HepG2 (cell line): ENCODE data around the gene ST14.

Experiments
- CTCF ChIP-seq: sonication (generic); formaldehyde crosslinking; IDR thresholded peaks from 2 replicates; pipeline ENCODE4 v1.5.0; 2020; ENCODE audit warnings: mild to moderate bottlenecking, missing genetic modification reagents, moderate library complexity
- EZH2 ChIP-seq: conservative IDR thresholded peaks from 2 replicates; pipeline ENCODE4 v1.6.1; 2012; ENCODE audit warnings: mild to moderate bottlenecking, low read depth, low read length, moderate library complexity
- FOXA1 ChIP-seq, 2 experiments: fragments of 450-650 bp in 1 of 2; sonication (generic) in 1 of 2; formaldehyde crosslinking in 1 of 2; IDR thresholded peaks; 2 replicates each; pipeline versions ENCODE4 v1.4.0 to v1.6.1; 2016 to 2020; ENCODE audit warnings: missing genetic modification reagents in 1 of 2
- RELA ChIP-seq: sonication (generic); formaldehyde crosslinking; IDR thresholded peaks from 2 replicates; pipeline ENCODE4 v1.4.0; 2020; ENCODE audit warnings: missing genetic modification reagents
- TCF7 ChIP-seq: sonication (generic); IDR thresholded peaks from 2 replicates; pipeline ENCODE4 v1.6.1; 2016; ENCODE audit warnings: antibody characterized with exemption, low read depth
- WIZ ChIP-seq: sonication (generic); formaldehyde crosslinking; IDR thresholded peaks from 2 replicates; pipeline ENCODE4 v1.5.1; 2020; ENCODE audit warnings: mild to moderate bottlenecking, missing genetic modification reagents
- ZBTB49 ChIP-seq: sonication (generic); formaldehyde crosslinking; IDR thresholded peaks from 2 replicates; pipeline ENCODE4 v1.4.0; 2020; ENCODE audit warnings: missing genetic modification reagents, borderline replicate concordance
- ZMYM4 ChIP-seq: sonication (generic); formaldehyde crosslinking; IDR thresholded peaks from 2 replicates; pipeline ENCODE4 v1.8.1; 2023; ENCODE audit warnings: mild to moderate bottlenecking, missing genetic modification reagents
- ZSCAN29 ChIP-seq: sonication (generic); formaldehyde crosslinking; conservative IDR thresholded peaks from 2 replicates; pipeline ENCODE4 v1.4.0; 2020; ENCODE audit warnings: mild to moderate bottlenecking, missing genetic modification reagents

GRCh38 chr11:130139401-130139800, 20.2 kb upstream of the ST14 start:
- TF ChIP-seq TCF7 (no peak), WIZ (no peak), ZBTB49 (CRISPR knock-in tag) (no peak), ZMYM4 (CRISPR knock-in tag) (no peak), CTCF (CRISPR knock-in tag) (no peak), FOXA1 (IDR thresholded peaks at IDR 0.05) (no peak), FOXA1 (CRISPR knock-in tag; IDR thresholded peaks at IDR 0.05) (no peak), ZSCAN29 (no peak), RELA (CRISPR knock-in tag) (no peak), EZH2 (no peak)
